SH-SY5Y (cell line): ENCODE results near the gene AGPAT3.

Experiments
- GATA2 ChIP-seq: IDR thresholded peaks from 2 replicates; pipeline ENCODE4 v1.6.1; 2011; ENCODE audit warnings: mild to moderate bottlenecking, low read depth, low read length
- GATA3 ChIP-seq: IDR thresholded peaks from 2 replicates; pipeline ENCODE4 v1.6.1; 2011; ENCODE audit warnings: low read depth, mild to moderate bottlenecking, low read length, moderate library complexity

DNA sequence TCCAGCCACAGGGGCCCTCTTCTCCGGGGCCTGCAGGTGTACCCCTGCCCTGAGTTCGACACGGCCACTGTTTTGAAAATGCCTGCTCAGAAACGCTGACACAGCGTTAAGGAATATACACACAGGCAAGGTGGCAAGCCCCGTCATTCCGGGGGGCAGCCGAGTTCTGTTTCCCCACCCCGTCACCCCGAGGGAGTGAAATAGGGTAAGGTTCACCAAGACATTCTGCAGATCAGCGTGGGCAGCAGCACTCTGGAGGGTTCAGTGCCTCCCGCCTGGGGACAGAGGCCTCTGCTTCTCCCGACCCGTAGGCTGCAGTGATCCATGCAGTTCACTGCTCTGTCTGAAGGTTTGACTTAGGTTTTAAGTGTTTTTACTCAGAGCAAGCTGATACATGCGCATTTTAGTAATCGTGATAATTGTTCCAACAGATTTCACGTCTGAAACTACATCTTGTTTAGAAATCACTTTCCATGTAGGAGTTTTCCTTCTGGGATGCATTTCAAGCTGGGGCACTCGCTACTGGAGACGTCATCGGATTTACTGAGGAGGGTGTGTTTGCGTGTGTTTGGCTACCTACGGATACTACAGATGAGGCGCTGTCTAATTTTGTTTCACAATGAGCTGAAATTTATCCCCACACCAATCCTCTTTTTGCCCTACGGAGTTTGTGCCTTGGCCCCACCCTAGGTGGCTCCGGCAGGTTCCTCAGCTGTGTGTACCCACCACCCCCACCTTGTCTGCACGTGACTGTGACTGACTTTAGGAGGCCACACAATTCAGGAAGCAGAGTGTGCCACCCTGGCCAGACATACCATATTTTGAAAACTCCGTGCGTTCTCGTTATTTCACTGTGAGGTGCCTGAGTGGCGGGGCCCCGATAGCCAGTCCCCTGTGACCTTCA, 63.5 kb downstream of the AGPAT3 start:
- no peak for TF ChIP-seq GATA3
- no peak for TF ChIP-seq GATA2
